HG02623 (cell line): ENCODE measurements around the gene S100A11.
A peak's percentile ranks its signal among the peaks of the same experiment; 100 is the strongest.
"Not testable (repeated sequence)": the region's sequence is repeated elsewhere in the genome, so short reads cannot be mapped to it uniquely, and the experiment has no call there.

Experiments
- ATAC-seq: cut with Tn5 transposase; IDR thresholded peaks from one replicate; pipeline ENCODE4 v1.9.1; 2021; ENCODE audit warnings: moderate library complexity; ENCODE audit not compliant: unreplicated experiment

S100A11 gene

DNA sequence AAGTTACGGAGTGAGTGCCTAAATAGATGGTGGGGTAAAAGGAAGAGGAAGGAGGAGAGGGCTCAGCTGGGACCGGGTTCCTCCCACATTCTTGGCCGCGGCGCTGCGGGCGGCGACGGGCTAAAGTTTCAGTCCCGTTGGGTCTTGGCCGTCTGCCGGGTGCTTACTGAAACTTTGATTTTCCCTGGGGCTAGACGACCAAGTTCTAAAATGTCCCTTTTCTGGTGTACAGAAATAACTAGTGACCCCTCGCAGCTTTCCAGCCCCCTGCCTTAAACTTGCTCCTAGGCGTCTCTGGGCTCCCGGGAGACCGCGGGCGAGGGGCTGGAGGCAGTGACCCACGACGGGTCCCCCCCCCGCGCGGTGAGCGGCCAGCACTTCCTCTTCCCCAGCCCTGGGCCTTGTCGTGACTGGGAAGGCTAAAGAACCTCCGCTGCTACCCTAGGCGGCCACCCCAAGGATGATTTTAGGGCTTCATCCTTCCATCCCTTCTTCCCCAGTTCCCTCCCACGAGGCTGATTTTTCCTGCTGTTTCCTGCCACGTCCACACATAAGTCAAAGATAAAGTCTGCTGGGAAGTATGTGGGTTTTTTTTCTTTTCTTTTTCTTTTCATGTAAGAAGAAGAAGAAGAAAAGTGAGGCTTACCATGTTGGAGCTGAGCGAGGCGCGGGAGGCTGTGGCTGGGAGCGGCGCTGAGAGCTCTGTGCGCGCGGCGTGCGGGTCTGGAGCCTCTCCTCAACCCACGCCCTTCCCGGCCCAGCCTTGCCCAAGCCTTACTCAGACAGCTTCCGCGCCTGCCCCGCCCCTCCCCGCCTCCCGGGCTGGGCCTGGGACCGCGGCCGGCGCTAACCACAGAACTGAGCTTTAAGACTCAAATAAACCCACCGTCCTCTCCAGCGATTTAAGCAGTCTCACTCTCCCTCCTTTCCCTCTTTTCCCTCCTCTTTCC lies at the start of gene S100A11:
S100A11 (minus strand) TSS at position 738 of the 950 bp plus-strand sequence; CDS start at position 649, 89 bp downstream.
- ATAC-seq: no peak

GRCh38 chr1:152084853-152085252 lies 48.0 kb upstream of the S100A11 start:
- no peak for ATAC-seq

- ATAC-seq: not testable (repeated sequence)
Measured at GRCh38 chr1:152081026-152081425, 44.2 kb upstream of the S100A11 start.

DNA sequence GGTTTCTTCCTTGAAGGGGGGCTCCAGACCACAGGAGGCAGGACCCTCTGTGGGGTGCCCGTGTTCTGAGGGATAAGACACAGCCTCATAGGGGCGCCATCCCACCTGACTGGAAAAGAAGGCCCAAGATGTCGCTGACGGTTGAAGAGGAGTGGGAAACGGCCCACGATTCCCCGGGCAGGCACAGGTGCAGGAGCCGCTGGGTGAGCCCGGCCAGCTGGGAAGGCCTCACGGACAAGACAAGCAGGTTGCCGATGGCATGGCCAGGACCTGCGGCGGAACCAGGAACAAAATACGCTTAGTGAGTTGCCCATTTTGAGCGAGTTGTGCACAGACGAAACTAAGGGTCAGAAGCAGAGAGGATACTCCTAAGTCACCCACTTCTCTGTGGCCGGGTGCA lies 43.7 kb upstream of the S100A11 start:
- ATAC-seq: not testable (repeated sequence)

DNA sequence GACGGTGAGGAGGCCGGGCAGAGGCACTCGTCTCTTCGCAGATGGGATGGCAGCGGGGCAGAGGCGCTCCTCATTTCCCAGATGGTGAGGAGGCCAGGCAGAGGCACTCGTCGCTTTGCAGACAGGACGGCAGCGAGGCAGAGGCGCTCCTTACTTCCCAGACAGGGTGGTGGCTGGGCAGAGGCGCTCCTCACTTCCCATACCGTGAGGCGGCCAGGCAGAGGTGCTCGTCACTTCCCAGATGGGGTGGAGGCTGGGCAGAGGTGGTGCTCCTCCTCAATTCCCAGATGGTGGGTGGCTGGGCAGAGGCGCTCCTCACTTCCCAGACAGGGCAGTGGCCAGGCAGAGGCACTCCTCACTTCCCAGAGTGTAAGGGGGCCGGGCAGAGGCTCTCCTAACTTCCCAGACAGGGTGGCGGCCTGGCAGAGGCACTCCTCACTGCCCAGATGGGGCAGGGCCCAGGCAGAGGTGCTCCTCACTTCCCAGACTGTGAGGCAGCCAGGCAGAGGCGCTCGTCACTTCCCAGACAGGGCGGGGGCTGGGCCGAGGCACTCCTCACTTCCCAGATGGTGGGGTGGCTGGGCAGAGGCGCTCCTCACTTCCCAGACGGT lies 42.1 kb upstream of the S100A11 start:
- no peak for ATAC-seq

GRCh38 chr1:152072311-152072710 lies 35.5 kb upstream of the S100A11 start:
- no peak for ATAC-seq

GRCh38 chr1:152071123-152071522 lies 34.3 kb upstream of the S100A11 start:
- ATAC-seq: no peak

GRCh38 chr1:152067929-152068328 lies 31.1 kb upstream of the S100A11 start:
- ATAC-seq: no peak

GRCh38 chr1:152067150-152067549 lies 30.3 kb upstream of the S100A11 start:
- no peak for ATAC-seq

GRCh38 chr1:152061952-152062351 lies 25.1 kb upstream of the S100A11 start:
- ATAC-seq: no peak

DNA sequence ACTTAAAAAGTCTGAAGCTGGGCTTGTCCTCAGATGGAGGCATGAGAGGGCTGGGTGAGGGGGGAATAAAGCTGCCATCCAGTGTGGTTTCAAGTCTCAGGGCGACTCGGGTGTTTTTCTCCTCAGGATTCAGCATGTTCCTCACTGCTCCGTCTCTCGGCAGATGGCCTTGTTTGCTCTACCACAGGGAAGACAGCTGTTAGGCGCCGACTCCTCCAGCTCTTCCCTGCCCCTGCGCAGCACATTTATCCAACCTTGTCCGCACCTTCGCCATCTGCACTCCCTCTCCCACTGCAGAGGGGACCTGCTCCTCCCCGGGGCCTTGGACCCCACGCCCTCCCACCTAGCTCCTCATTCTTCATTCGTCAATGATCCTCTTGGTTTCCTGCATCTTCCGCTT lies 16.6 kb upstream of the S100A11 start:
- ATAC-seq: no peak

- no peak for ATAC-seq
Measured at GRCh38 chr1:152052606-152053005, 15.8 kb upstream of the S100A11 start.

- no peak for ATAC-seq
Measured at GRCh38 chr1:152050886-152051675, 14.3 kb upstream of the S100A11 start.

DNA sequence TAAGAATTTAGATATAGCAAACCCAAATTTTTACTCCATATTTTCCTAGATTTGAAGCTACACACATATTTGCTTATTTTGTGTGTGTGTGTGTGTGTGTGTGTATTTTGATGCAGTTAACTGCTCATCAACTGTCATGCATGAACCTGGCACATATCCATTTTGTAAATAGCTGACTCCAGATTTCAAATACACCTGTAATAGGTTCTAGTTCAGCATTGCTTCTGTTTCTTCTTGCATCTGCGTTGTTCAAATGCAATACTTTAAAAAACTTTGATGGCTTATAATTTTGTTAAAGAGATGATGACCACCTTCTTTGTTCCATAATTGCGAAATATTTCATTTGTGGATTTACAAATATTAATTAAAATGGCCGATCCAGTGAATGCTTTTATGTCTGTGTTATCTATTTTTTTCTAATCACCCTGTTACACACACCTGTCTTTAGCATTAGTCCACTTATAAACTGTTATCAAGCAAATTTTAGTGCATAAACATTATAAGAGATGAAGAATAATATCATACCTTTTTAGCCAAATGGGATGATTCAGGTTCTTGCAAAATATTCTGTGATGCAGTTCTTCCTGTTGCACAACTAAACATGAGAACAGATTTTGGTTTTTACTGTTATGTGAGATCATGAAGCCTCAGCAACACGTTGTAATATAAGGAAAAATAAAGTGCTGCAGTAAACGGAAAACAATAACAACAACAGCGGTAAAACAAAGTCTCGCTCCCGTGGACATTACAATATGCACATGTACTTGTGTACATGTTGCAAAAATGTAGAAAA lies 12.7 kb upstream of the S100A11 start:
- ATAC-seq: no peak

- peak; percentile 2 for ATAC-seq
Measured at GRCh38 chr1:152048416-152049009, 11.7 kb upstream of the S100A11 start.

GRCh38 chr1:152047730-152048415 lies 11.1 kb upstream of the S100A11 start:
- ATAC-seq: peak; percentile 91

- no peak for ATAC-seq
Measured at GRCh38 chr1:152047413-152047729, 10.6 kb upstream of the S100A11 start.

- no peak for ATAC-seq
Measured at GRCh38 chr1:152044386-152044785, 7.6 kb upstream of the S100A11 start.

DNA sequence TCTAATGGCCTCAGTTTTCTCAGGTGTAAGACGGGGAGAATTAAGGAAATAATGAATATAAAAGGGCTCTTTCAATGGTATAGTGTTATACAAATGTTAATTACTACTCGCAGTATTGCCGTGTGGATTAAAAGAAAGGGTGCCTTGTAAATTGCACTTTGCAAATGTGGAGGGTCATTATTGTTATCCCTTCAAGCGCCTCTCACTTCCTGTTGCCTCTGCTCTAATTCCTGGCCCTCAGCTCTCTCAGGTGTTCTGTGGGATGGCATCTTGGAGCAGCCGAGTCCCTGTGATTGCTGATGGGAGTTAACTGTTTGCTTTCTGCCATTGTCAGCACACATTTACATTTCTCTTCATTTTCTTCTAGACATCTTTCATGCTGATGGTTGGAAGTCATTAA lies 7.1 kb upstream of the S100A11 start:
- no peak for ATAC-seq

DNA sequence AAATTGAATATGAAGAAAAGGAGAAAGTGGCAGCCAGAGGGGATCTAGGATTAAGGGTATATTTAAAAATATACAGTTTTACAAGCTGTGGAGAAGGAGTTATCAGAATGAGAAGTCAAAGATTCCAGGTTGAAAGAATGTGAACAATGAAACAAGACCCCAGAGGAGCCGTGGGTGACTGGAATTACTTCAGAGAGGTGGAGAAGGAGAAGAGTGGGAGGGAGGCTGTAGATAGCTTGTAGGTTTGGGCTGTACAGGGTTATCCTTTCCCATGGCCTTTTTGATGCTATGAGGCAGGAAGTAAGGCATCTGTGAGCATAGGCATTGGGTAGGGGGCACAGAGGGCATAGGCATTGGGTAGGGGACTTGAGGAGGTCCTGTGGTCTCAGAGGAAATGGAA lies 5.2 kb upstream of the S100A11 start:
- ATAC-seq: no peak
